Lung (tissue), 12 donors: ENCODE results near the gene RREB1. TPM values are rescaled to one million over a fixed set of nuclear protein-coding genes. Genes with fewer than 3 reads are reported as not detected.

Experiments
- ATAC-seq: fragments of 200-7000 bp; cut with Tn5 transposase; one replicate; pipeline ENCODE4 v1.9.1; 2020; ENCODE audit warnings: moderate number of reproducible peaks; ENCODE audit not compliant: insufficient read depth, low FRiP score
- DNase-seq, 3 donors: peaks; one replicate each; pipeline ENCODE4 v3.0.0-alpha.2; 2013 to 2017
- H3K27ac ChIP-seq, 2 donors: one replicate each; pipeline ENCODE4 v1.5.1; 2013; ENCODE audit warnings: mild to moderate bottlenecking in 2 of 2, moderate library complexity in 2 of 2, control low read depth in 1 of 2, inconsistent platforms in 1 of 2, low read depth in 1 of 2, low read length in 1 of 2
- H3K27me3 ChIP-seq, 3 donors: one replicate each; pipeline ENCODE4 v1.5.1; 2013; ENCODE audit warnings: low read length in 2 of 3; ENCODE audit not compliant: control insufficient read depth in 3 of 3, insufficient read depth in 3 of 3
- H3K36me3 ChIP-seq, 4 donors: one replicate each; pipeline ENCODE4 v1.5.1; 2013; ENCODE audit warnings: low read length in 4 of 4, mild to moderate bottlenecking in 1 of 4, moderate library complexity in 1 of 4; ENCODE audit not compliant: control insufficient read depth in 4 of 4, insufficient read depth in 4 of 4
- H3K4me1 ChIP-seq, 5 donors: one replicate each; pipeline ENCODE4 v1.5.1; 2013; ENCODE audit warnings: low read length in 5 of 5, mild to moderate bottlenecking in 2 of 5, moderate library complexity in 1 of 5; ENCODE audit not compliant: control insufficient read depth in 5 of 5, insufficient read depth in 5 of 5
- H3K4me3 ChIP-seq: one replicate; pipeline ENCODE4 v1.5.1; 2013; ENCODE audit warnings: mild to moderate bottlenecking, control low read depth, moderate library complexity
- H3K9ac ChIP-seq, 2 donors: one replicate each; pipeline ENCODE4 v1.5.1; 2013; ENCODE audit warnings: low read length in 2 of 2, control low read depth in 1 of 2; ENCODE audit not compliant: insufficient read depth in 1 of 2
- H3K9me3 ChIP-seq, 4 donors: one replicate each; pipeline ENCODE4 v1.5.1; 2013; ENCODE audit warnings: low read length in 3 of 4, mild to moderate bottlenecking in 1 of 4, moderate library complexity in 1 of 4; ENCODE audit not compliant: control insufficient read depth in 4 of 4, insufficient read depth in 3 of 4
- WGBS, 2 donors: extraction: QIAGEN DNeasy Blood & Tissue Kit; methylation state at CpG; one replicate each; pipeline ENCODE4 v1.1.7; 2013; 5-methylcytosine and 5-hydroxymethylcytosine counted together
- polyA plus RNA-seq, 2 donors: library from polyadenylated mRNA; stranded (reverse); fragments of 200-250 nt; gene quantifications; one replicate each; pipeline ENCODE4 v1.2.1, GENCODE V29; 2013
- total RNA-seq, 2 donors: library from RNA; depleted of rRNA in 1 of 2; stranded (reverse); fragments of >200 nt in 1 of 2; gene quantifications; one replicate each; pipeline ENCODE4 v1.2.1, GENCODE V29; 2014 to 2021
- TF ChIP-seq, protein P1 (sequence below): IDR thresholded peaks from 2 replicates; pipeline ENCODE4 v1.5.1; 2012; ENCODE audit warnings: mild to moderate bottlenecking; ENCODE audit errors: control extremely low read depth, extremely low read depth
- donor health status: control.
- donor health status: control.
- donor health status: Bipolar disorder and iron deficiency.
- donor health status: healthy.
- donor health status: DM: yes; HTN: yes; CAD: no.

RREB1 gene
- total and polyA plus RNA-seq, 4 donors: 8.9 to 54.7 (median 31.1) TPM

GRCh38 chr6:7243179-7243981, 135.6 kb downstream of the RREB1 start:
- Histone ChIP-seq H3K9ac (no peak overlapping the region), H3K27me3 (no peaks in the 10 kb centered on the region), H3K4me1 (peaks cover 0 to 27% (median 9%) of the 10 kb centered on the region in 5 donors), H3K36me3 (peaks cover 3 to 39% (median 16%) of the 10 kb centered on the region in 4 donors), H3K9me3 (no peaks in the 10 kb centered on the region), H3K27ac (peak overlapping the region in 1 of 2 donors; percentile 69), H3K4me3 (no peak overlapping the region)
- WGBS, 2 donors: 9 to 10% methylated on average over 7 of the region's 7 CpGs
- peak; percentile 70 for ATAC-seq
- TF ChIP-seq, protein P1, sequence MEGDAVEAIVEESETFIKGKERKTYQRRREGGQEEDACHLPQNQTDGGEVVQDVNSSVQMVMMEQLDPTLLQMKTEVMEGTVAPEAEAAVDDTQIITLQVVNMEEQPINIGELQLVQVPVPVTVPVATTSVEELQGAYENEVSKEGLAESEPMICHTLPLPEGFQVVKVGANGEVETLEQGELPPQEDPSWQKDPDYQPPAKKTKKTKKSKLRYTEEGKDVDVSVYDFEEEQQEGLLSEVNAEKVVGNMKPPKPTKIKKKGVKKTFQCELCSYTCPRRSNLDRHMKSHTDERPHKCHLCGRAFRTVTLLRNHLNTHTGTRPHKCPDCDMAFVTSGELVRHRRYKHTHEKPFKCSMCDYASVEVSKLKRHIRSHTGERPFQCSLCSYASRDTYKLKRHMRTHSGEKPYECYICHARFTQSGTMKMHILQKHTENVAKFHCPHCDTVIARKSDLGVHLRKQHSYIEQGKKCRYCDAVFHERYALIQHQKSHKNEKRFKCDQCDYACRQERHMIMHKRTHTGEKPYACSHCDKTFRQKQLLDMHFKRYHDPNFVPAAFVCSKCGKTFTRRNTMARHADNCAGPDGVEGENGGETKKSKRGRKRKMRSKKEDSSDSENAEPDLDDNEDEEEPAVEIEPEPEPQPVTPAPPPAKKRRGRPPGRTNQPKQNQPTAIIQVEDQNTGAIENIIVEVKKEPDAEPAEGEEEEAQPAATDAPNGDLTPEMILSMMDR: peak; percentile 76
- DNase-seq: peak; percentile 62 to 83 (median 82)

- Histone ChIP-seq H3K4me3 (no peak overlapping the region), H3K27me3 (no peaks in the 10 kb centered on the region), H3K9ac (no peak overlapping the region), H3K27ac (no peak overlapping the region), H3K4me1 (peaks cover 0 to 26% (median 9%) of the 10 kb centered on the region in 5 donors), H3K36me3 (peaks cover 16 to 47% (median 23%) of the 10 kb centered on the region in 4 donors), H3K9me3 (no peaks in the 10 kb centered on the region)
- no peak for ATAC-seq
- TF ChIP-seq, protein P1: no peak
- DNase-seq: no peak
- WGBS, 2 donors: 94 to 95% methylated on average over 14 to 15 of the region's 15 CpGs
Measured at GRCh38 chr6:7245668-7246393, 138.1 kb downstream of the RREB1 start.

DNA sequence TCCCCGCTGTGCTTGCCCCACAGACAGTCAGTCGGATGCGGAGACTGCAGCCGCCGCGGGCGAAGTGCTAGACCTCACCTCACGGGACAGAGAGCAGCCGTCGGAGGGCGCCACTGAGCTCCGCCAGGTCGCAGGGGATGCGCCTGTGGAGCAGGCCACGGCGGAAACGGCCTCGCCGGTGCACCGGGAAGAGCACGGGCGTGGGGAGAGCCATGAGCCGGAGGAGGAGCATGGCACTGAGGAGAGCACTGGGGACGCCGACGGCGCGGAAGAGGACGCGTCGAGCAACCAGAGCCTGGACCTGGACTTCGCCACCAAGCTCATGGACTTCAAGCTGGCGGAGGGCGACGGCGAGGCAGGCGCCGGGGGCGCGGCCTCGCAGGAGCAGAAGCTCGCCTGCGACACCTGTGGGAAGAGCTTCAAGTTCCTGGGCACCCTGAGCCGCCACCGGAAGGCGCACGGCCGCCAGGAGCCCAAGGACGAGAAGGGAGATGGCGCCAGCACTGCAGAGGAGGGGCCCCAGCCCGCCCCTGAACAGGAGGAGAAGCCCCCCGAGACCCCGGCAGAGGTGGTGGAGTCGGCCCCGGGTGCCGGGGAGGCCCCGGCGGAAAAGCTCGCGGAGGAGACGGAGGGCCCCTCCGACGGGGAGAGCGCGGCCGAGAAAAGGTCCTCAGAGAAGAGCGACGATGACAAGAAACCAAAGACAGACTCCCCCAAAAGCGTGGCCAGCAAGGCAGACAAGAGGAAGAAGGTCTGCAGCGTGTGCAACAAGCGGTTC, 138.8 kb downstream of the RREB1 start:
- H3K4me3 ChIP-seq: no peak overlapping the region
- no peaks in the 10 kb centered on the region for H3K27me3 ChIP-seq
- 96% methylated on average over 71 of the region's 71 CpGs for WGBS, 2 donors
- H3K9ac ChIP-seq: no peak overlapping the region
- H3K36me3 ChIP-seq: peaks cover 16 to 42% (median 25%) of the 10 kb centered on the region in 4 donors
- TF ChIP-seq, protein P1: no peak
- DNase-seq: no peak
- no peak overlapping the region for H3K27ac ChIP-seq
- no peak for ATAC-seq
- no peaks in the 10 kb centered on the region for H3K9me3 ChIP-seq
- H3K4me1 ChIP-seq: peaks cover 0 to 19% (median 9%) of the 10 kb centered on the region in 5 donors
